Common myeloid progenitor, CD34-positive (primary cell): ENCODE results near the gene ZNF821.
"Not testable (repeated sequence)": the region's sequence is repeated elsewhere in the genome, so short reads cannot be mapped to it uniquely, and the experiment has no call there.

Experiments
- CTCF ChIA-PET: fragments of 350-600 bp; sonication (Branson Sonifier 250); formaldehyde crosslinking; loops from one replicate; lab custom pipeline; 2021; ENCODE audit warnings: antibody characterized with exemption; lab: Charles Lee
- POLR2A ChIA-PET: fragments of 350-600 bp; sonication (Branson Sonifier 250); formaldehyde crosslinking; loops from one replicate; lab custom pipeline; 2021; ENCODE audit warnings: antibody characterized with exemption; lab: Charles Lee
- DNase-seq, 3 donors: peaks; one replicate each; pipeline versions ENCODE4 v3.0.0 to v3.0.0-alpha.2; 2013
- H3K27ac ChIP-seq, 2 experiments: 1 replicate in 1 of 2; 2 replicates in 1 of 2; pipeline ENCODE4 v1.7.0; 2013; ENCODE audit warnings: inconsistent platforms in 2 of 2, low read length in 2 of 2, mild to moderate bottlenecking in 2 of 2, low read depth in 1 of 2, moderate library complexity in 1 of 2; ENCODE audit not compliant: severe bottlenecking in 2 of 2, insufficient read depth in 1 of 2, poor library complexity in 1 of 2
- H3K27me3 ChIP-seq, 5 experiments: replicated peaks in 2 of 5; 1 replicate in 3 of 5; 2 replicates in 2 of 5; pipeline versions ENCODE4 v1.6.1 to v1.7.0; 2013; ENCODE audit warnings: low read length in 4 of 5, mild to moderate bottlenecking in 2 of 5, moderate library complexity in 2 of 5, inconsistent platforms in 1 of 5; ENCODE audit not compliant: insufficient read depth in 5 of 5, control insufficient read depth in 4 of 5
- H3K36me3 ChIP-seq, 4 experiments: 1 replicate in 2 of 4; 2 replicates in 2 of 4; pipeline versions ENCODE4 v1.6.1 to v1.7.0; 2013; ENCODE audit warnings: low read length in 3 of 4, control low read depth in 1 of 4, mild to moderate bottlenecking in 1 of 4; ENCODE audit not compliant: control insufficient read depth in 4 of 4, insufficient read depth in 4 of 4
- H3K4me1 ChIP-seq, 4 experiments: 1 replicate in 3 of 4; 2 replicates in 1 of 4; pipeline versions ENCODE4 v1.6.1 to v1.7.1; 2013; ENCODE audit warnings: low read length in 3 of 4, mild to moderate bottlenecking in 3 of 4, control low read depth in 1 of 4, inconsistent platforms in 1 of 4, moderate library complexity in 1 of 4; ENCODE audit not compliant: control insufficient read depth in 4 of 4, insufficient read depth in 4 of 4; ENCODE audit errors: control extremely low read depth in 1 of 4
- H3K4me3 ChIP-seq, 7 experiments: 1 replicate in 4 of 7; 2 replicates in 3 of 7; pipeline versions ENCODE4 v1.5.1 to v1.7.0; 2013; ENCODE audit warnings: mild to moderate bottlenecking in 7 of 7, low read length in 6 of 7, moderate library complexity in 6 of 7, inconsistent platforms in 2 of 7, low read depth in 2 of 7, control low read depth in 1 of 7; ENCODE audit not compliant: insufficient read depth in 4 of 7, control insufficient read depth in 1 of 7; ENCODE audit errors: extremely low read depth in 1 of 7
- H3K9me3 ChIP-seq, 5 experiments: 1 replicate in 4 of 5; 2 replicates in 1 of 5; pipeline versions ENCODE4 v1.6.1 to v1.7.1; 2013; ENCODE audit warnings: low read length in 4 of 5, mild to moderate bottlenecking in 2 of 5, inconsistent platforms in 1 of 5, low read depth in 1 of 5, moderate library complexity in 1 of 5; ENCODE audit not compliant: control insufficient read depth in 4 of 5, insufficient read depth in 2 of 5; ENCODE audit errors: control extremely low read depth in 1 of 5
- WGBS: methylation state at CpG from one replicate; pipeline ENCODE4 v1.1.5; 2013; ENCODE audit not compliant: insufficient coverage; 5-methylcytosine and 5-hydroxymethylcytosine counted together

Gene ZNF821

DNA sequence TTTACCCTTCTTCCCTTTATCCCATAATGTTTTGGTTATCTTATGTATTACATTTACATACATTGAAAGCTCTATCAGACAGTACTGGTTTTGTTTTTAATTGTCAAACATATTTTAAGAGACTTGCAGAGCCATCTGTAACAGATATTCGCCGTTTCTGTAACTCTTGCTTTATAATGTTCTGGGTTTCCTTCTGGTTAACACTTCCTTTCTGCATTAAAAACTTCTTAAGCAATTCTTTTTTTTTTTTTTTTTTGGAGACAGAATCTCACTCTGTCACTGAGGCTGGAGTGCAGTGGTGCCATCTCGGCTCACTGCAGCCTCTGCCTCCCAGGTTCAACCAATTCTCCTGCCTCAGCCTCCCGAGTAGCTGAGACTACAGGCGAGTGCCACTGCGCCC is 21.8 kb upstream of the ZNF821 start:
- 40% methylated on average over 4 of the region's 6 CpGs for WGBS
- H3K36me3 ChIP-seq, POLR2A ChIA-PET, H3K9me3 ChIP-seq, H3K27me3 ChIP-seq: not testable (repeated sequence)
- H3K27ac ChIP-seq, result peak overlapping the region in 1 of 2 experiments; percentile 22
- CTCF ChIA-PET, result interaction anchor here (1.1 to 2.8 kb wide), 3 partner anchors 11 to 38 kb away, joined by 3 to 16 read pairs (median 4); no protein-coding TSS in a partner anchor
- peak overlapping the region in 2 of 7 experiments; percentile 19 to 42 for H3K4me3 ChIP-seq
- DNase-seq, result peak in 2 of 3 donors; percentile 36 to 38
- peaks cover 0 to 20% (median 10%) of the 10 kb centered on the region in 4 experiments for H3K4me1 ChIP-seq

DNA sequence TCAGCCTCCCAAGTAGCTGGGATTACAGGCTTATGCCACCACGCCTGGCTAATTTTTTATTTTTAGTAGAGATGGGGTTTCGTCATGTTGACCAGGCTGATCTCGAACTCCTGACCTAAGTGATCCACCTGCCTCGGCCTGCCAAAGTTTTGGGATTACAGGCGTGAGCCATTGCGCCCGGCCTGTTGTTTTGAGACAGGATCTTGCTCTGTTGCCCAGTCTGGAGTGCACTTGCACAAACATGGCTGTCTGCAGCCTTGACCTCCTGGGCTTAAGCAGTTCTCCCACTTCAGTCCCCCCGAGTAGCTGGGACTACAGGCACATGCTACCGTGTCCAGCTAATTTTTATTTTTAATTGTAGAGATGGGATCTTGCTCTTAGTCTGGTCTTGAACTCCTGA is 20.3 kb upstream of the ZNF821 start:
- Histone ChIP-seq H3K4me3 (no peak overlapping the region), H3K9me3 (no peaks in the 10 kb centered on the region), H3K27ac (no peak overlapping the region), H3K27me3 (no peaks in the 10 kb centered on the region), H3K36me3 (peaks cover 0 to 6% (median 4%) of the 10 kb centered on the region in 4 experiments), H3K4me1 (peaks cover 0 to 34% (median 18%) of the 10 kb centered on the region in 4 experiments)
- ChIA-PET CTCF (interaction anchor here (1.5 to 2.8 kb wide), 4 partner anchors 12 to 33 kb away, joined by 3 to 16 read pairs (median 4); no protein-coding TSS in a partner anchor), POLR2A (no interaction called here)
- 98% methylated on average over 5 of the region's 9 CpGs for WGBS
- DNase-seq, result no peak

DNA sequence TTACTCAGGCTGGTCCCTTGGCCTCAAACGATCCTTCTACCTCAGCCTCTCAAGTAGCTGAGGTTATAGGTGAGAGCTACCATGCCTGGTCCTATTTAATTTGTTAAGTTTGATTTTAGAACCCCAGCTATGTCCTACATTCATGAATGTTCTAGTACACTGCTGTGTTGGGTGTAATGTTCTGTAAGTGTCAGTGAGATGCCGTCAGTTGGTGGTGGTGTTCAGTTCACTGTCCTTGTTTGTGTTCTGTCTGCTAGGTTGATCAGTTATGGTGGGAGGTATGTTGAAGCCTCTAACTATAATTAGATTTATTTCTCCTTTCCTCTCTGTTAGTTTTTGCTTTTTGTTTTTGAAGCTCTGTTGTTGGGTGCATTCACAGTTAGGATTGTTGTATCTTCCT is 19.6 kb upstream of the ZNF821 start:
- ChIA-PET CTCF (interaction anchor here (0.7 to 1.7 kb wide), 5 partner anchors 13 to 34 kb away, joined by 3 to 6 read pairs (median 4); partner anchors contain the start of gene ZNF821), POLR2A (no interaction called here)
- peaks cover 0 to 37% (median 20%) of the 10 kb centered on the region in 4 experiments for H3K4me1 ChIP-seq

DNA sequence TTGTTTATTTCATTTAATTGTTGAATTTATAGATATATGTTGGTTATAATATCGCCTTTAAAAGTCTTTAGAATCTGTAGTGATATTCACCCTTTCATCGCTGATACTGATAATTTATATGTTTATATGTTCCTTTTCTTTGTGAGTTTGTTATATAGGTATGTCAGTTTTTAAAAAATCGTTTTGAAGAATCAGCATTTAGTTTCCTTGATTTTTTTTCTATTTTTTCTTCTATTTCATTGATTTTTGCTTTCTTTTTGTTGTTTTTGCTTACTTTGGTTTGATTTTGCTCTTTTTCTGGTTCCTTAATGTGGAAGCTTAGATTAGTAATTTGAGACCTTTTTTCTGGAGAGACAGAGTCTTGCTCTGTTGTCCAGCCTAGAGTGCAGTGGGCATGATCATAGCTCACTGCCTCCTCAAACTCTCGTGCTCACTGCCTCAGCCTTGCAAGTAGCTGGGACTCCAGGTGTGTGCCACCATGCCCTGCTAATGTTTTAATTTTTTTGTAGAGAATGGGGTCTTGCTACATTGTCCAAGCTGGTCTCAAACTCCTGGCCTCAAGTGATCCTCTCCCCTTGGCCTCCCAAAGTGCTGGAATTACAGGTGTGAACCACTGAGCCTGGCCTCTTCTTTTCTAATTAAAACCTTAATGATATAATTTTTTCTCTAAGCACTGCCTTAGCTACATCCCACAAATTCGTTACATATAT is 18.8 kb upstream of the ZNF821 start:
- ChIA-PET POLR2A (no interaction called here), CTCF (interaction anchor here (0.6 to 1.7 kb wide), 6 partner anchors 13 to 35 kb away, joined by 3 to 6 read pairs (median 4); partner anchors contain the start of gene ZNF821)

More for the DNA sequence above, 19.6 kb upstream of the ZNF821 start:
- Histone ChIP-seq H3K4me3 (no peak overlapping the region), H3K36me3 (peaks cover 0 to 2% (median under 1%) of the 10 kb centered on the region in 4 experiments), H3K9me3 (no peaks in the 10 kb centered on the region), H3K27ac (no peak overlapping the region), H3K27me3 (no peaks in the 10 kb centered on the region)
- no peak for DNase-seq
- WGBS, result no CpG with 5 or more reads among the region's 2 CpGs

DNA sequence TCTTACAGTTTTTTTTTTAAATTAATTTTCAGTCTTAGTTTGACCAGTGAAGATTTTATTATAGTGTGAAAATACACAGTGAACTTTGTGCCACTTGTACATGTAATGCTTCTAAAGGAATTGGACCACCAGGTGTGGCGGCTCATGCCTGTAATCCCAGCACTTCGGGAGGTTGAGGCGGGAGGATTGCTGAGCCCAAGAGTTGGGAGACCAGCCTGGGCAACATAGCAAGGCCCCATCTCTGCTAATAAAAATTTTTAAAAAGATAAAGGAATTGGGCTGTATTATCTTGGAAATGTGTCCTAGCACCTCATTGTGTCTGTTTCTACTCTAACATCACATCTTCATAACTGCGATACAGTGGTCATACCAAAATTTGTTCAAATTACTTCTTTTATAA is 15.2 kb upstream of the ZNF821 start:
- peaks cover 6 to 39% (median 23%) of the 10 kb centered on the region in 4 experiments for H3K4me1 ChIP-seq

More for the DNA sequence above, 18.8 kb upstream of the ZNF821 start:
- WGBS, result no CpG with 5 or more reads among the region's 5 CpGs
- no peak for DNase-seq
- Histone ChIP-seq H3K4me3 (no peak overlapping the region), H3K4me1 (peaks cover 0 to 41% (median 21%) of the 10 kb centered on the region in 4 experiments), H3K36me3 (peaks cover 0 to 2% (median under 1%) of the 10 kb centered on the region in 4 experiments), H3K9me3 (no peaks in the 10 kb centered on the region), H3K27ac (no peak overlapping the region), H3K27me3 (no peaks in the 10 kb centered on the region)

DNA sequence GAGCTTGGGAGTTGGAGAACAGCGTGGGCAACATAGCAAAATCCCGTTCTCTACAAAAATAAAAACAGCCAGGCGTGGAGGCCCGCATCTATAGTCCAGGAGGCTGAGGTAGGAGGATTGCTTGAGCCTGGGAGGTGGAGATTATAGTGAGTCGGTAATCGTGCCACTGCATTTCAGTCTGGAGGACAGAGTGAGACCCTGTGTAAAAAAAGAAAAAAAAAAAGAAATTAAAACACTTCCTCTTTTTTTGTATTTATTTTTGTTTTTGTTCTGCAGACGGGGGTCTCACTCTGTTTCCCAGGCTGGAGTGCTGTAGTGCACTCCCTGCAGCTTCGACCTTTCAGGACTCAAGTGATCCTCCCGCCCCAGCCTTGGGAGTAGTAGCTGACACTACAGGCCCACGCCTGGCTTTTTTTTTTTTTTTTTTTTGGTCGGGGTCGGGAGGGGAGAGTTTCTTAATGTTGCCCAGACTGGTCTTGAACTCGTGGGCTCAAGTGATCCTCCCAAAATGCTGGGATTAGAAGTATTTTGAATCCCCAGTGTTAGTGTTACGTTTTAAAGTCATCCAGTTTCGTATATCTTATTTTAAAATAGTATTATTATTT is 12.9 kb upstream of the ZNF821 start:
- no peaks in the 10 kb centered on the region for H3K27me3 ChIP-seq
- H3K27ac ChIP-seq, result peak overlapping the region in 1 of 2 experiments; percentile 98
- H3K36me3 ChIP-seq, result peaks cover 0 to 4% (median 1%) of the 10 kb centered on the region in 4 experiments
- ChIA-PET POLR2A (no interaction called here), CTCF (interaction anchor here (0.7 to 8.5 kb wide), 4 partner anchors 14 to 1221 kb away, joined by 4 to 67 read pairs (median 4); partner anchors contain the start of gene ZNF821)
- 20% methylated on average over 1 of the region's 15 CpGs for WGBS
- peak in 2 of 3 donors; percentile 63 to 72 for DNase-seq
- no peaks in the 10 kb centered on the region for H3K9me3 ChIP-seq
- peak overlapping the region in 6 of 7 experiments; percentile 85 to 98 (median 96) for H3K4me3 ChIP-seq
- H3K4me1 ChIP-seq, result peaks cover 8 to 45% (median 29%) of the 10 kb centered on the region in 4 experiments

More for the DNA sequence above, 15.2 kb upstream of the ZNF821 start:
- Histone ChIP-seq H3K27ac (no peak overlapping the region), H3K4me3 (no peak overlapping the region), H3K36me3 (peaks cover 0 to 4% (median 1%) of the 10 kb centered on the region in 4 experiments), H3K9me3 (no peaks in the 10 kb centered on the region), H3K27me3 (no peaks in the 10 kb centered on the region)
- ChIA-PET CTCF (interaction anchor here (1.0 to 8.5 kb wide), 3 partner anchors 16 to 62 kb away, joined by 3 to 67 read pairs (median 7); partner anchors contain the start of gene ZNF821), POLR2A (interaction anchor here (1.1 kb wide), 1 partner anchor 15 kb away, joined by 4 read pairs; no protein-coding TSS in a partner anchor)
- WGBS, result 100% methylated on average over 2 of the region's 4 CpGs
- DNase-seq, result no peak
